Gastroesophageal sphincter (tissue), 4 donors: ENCODE measurements around the gene BOLA1. TPM values are rescaled to one million over a fixed set of nuclear protein-coding genes. Genes with fewer than 3 reads are reported as not detected.
A peak's percentile ranks its signal among the peaks of the same experiment; 100 is the strongest.
"Not testable (repeated sequence)": the region's sequence is repeated elsewhere in the genome, so short reads cannot be mapped to it uniquely, and the experiment has no call there.

Experiments used
- ATAC-seq: fragments of 150-250 bp; one replicate; pipeline ENCODE4 v1.9.1; 2016; ENCODE audit warnings: mild to moderate bottlenecking, moderate library complexity
- H3K27ac ChIP-seq, 4 donors: fragments of 200-600 bp; sonication (generic) in 3 of 4; 1 replicate in 3 of 4; 2 replicates in 1 of 4; pipeline ENCODE4 v1.5.1; 2016 to 2019
- H3K27me3 ChIP-seq: fragments of 200-600 bp; sonication (generic); one replicate; pipeline ENCODE4 v1.5.1; 2019
- H3K36me3 ChIP-seq, 2 donors: fragments of 200-600 bp; sonication (generic); one replicate each; pipeline ENCODE4 v1.5.1; 2019; ENCODE audit warnings: control low read depth in 1 of 2
- H3K4me1 ChIP-seq, 3 donors: fragments of 200-600 bp; sonication (generic); 1 replicate in 2 of 3; 2 replicates in 1 of 3; pipeline ENCODE4 v1.5.1; 2016 to 2019; ENCODE audit warnings: control low read depth in 2 of 3
- H3K4me3 ChIP-seq, 2 donors: fragments of 200-600 bp; sonication (generic); one replicate each; pipeline ENCODE4 v1.5.1; 2019; ENCODE audit warnings: mild to moderate bottlenecking in 1 of 2, moderate library complexity in 1 of 2
- H3K9me3 ChIP-seq, 3 donors: fragments of 200-600 bp; sonication (generic); one replicate each; pipeline ENCODE4 v1.5.1; 2017 to 2019; ENCODE audit warnings: control low read depth in 2 of 3
- CTCF ChIP-seq, 4 experiments: fragments of 200-600 bp in 2 of 4; fragments of 450-650 bp in 2 of 4; sonication (generic) in 1 of 4; IDR thresholded peaks; one replicate each; pipeline ENCODE4 v1.5.1; 2017 to 2019; ENCODE audit warnings: antibody characterized with exemption in 4 of 4, mild to moderate bottlenecking in 2 of 4, moderate library complexity in 2 of 4
- EP300 ChIP-seq: sonication (generic); formaldehyde crosslinking; IDR thresholded peaks from one replicate; pipeline ENCODE4 v1.6.1; 2017; ENCODE audit warnings: antibody characterized with exemption, mild to moderate bottlenecking
- POLR2A ChIP-seq, 2 donors: fragments of 450-650 bp; IDR thresholded peaks; one replicate each; pipeline ENCODE4 v1.6.1; 2017; ENCODE audit warnings: antibody characterized with exemption in 2 of 2, mild to moderate bottlenecking in 2 of 2, moderate library complexity in 1 of 2
- POLR2AphosphoS5 ChIP-seq: sonication (generic); formaldehyde crosslinking; IDR thresholded peaks from one replicate; pipeline ENCODE4 v1.6.1; 2017; ENCODE audit warnings: antibody characterized with exemption
- WGBS, 2 donors: methylation state at CpG; one replicate each; pipeline ENCODE4 v1.1.5; 2018; ENCODE audit warnings: low coverage in 1 of 2; 5-methylcytosine and 5-hydroxymethylcytosine counted together
- total RNA-seq, 4 donors: library from RNA; depleted of rRNA; stranded (reverse); fragments of >200 nt; gene quantifications; one replicate each; pipeline ENCODE4 v1.1.0, GENCODE V29; 2016

BOLA1 gene
- total RNA-seq, 4 donors from 2014 or later, result 23.9 to 46.2 (median 30.5) TPM

- Histone ChIP-seq H3K36me3 (peaks cover 0 to 21% of the 10 kb centered on the region in 2 donors), H3K9me3 (no peaks in the 10 kb centered on the region), H3K4me1 (peaks cover 3 to 57% (median 16%) of the 10 kb centered on the region in 3 donors), H3K27me3 (no peaks in the 10 kb centered on the region), H3K4me3 (peak within 1 kb of the TSS; percentile 57 to 91), H3K27ac (peak within 1 kb of the TSS; percentile 69 to 87 (median 80))
- ATAC-seq, result peak; percentile 39
- WGBS, 2 donors, result 6 to 14% methylated on average over 10 to 12 of the region's 18 CpGs
- TF ChIP-seq POLR2AphosphoS5, result no peak
Observed at GRCh38 chr1:149936170-149936991, 37.0 kb downstream of the BOLA1 start, which contains the start of gene MTMR11. MTMR11 (minus strand) TSS chr1:149936879; CDS start chr1:149936647, 232 bp downstream.

- H3K27me3 ChIP-seq, result no peaks in the 10 kb centered on the region
- ATAC-seq, result no peak
- peaks cover 0 to 14% of the 10 kb centered on the region in 2 donors for H3K36me3 ChIP-seq
- peak overlapping the region; percentile 57 to 91 for H3K4me3 ChIP-seq
- no peaks in the 10 kb centered on the region for H3K9me3 ChIP-seq
- peak overlapping the region; percentile 69 to 87 (median 80) for H3K27ac ChIP-seq
- WGBS, 2 donors, result 0 to 13% methylated on average over 2 to 8 of the region's 8 CpGs
- TF ChIP-seq CTCF (IDR thresholded peaks at IDR 0.05) (peak in 1 of 4 experiments; percentile 21), POLR2A (IDR thresholded peaks at IDR 0.05) (no peak)
- peaks cover 3 to 62% (median 16%) of the 10 kb centered on the region in 3 donors for H3K4me1 ChIP-seq
Observed at GRCh38 chr1:149936992-149937705, 37.8 kb downstream of the BOLA1 start.

GRCh38 chr1:149937759-149938158 is 38.4 kb downstream of the BOLA1 start:
- TF ChIP-seq CTCF (IDR thresholded peaks at IDR 0.05), result no peak
- no peak for TF ChIP-seq POLR2A (IDR thresholded peaks at IDR 0.05)
- TF ChIP-seq EP300, result no peak
- TF ChIP-seq POLR2AphosphoS5, result no peak
- ATAC-seq, result no peak
- H3K27ac ChIP-seq, result peak overlapping the region; percentile 14 to 87 (median 66)
- no peaks in the 10 kb centered on the region for H3K27me3 ChIP-seq
- peaks cover 3 to 64% (median 16%) of the 10 kb centered on the region in 3 donors for H3K4me1 ChIP-seq
- H3K4me3 ChIP-seq, result no peak overlapping the region
- H3K9me3 ChIP-seq, result no peaks in the 10 kb centered on the region
- H3K36me3 ChIP-seq, result peaks cover 0 to 8% of the 10 kb centered on the region in 2 donors

- H3K36me3 ChIP-seq, ATAC-seq, H3K9me3 ChIP-seq, H3K27me3 ChIP-seq: not testable (repeated sequence)
- 25 to 46% methylated on average over 2 to 10 of the region's 13 CpGs for WGBS, 2 donors
- Histone ChIP-seq H3K27ac (peak overlapping the region; percentile 73 to 87 (median 84)), H3K4me1 (peaks cover 3 to 64% (median 16%) of the 10 kb centered on the region in 3 donors), H3K4me3 (peak overlapping the region; percentile 34 to 40)
Observed at GRCh38 chr1:149938668-149939003, 39.3 kb downstream of the BOLA1 start.

- Histone ChIP-seq H3K4me1 (peaks cover 3 to 52% (median 15%) of the 10 kb centered on the region in 3 donors), H3K27ac (peak overlapping the region in 2 of 4 donors; percentile 81 to 87), H3K36me3 (peaks cover 0 to 21% of the 10 kb centered on the region in 2 donors), H3K9me3 (no peaks in the 10 kb centered on the region), H3K27me3 (no peaks in the 10 kb centered on the region), H3K4me3 (no peak overlapping the region)
- 94 to 100% methylated on average over 2 to 3 of the region's 3 CpGs for WGBS, 2 donors
- no peak for TF ChIP-seq CTCF (IDR thresholded peaks at IDR 0.05)
- TF ChIP-seq POLR2A (IDR thresholded peaks at IDR 0.05), result no peak
- TF ChIP-seq EP300, result no peak
- no peak for TF ChIP-seq POLR2AphosphoS5
- no peak for ATAC-seq
Observed at GRCh38 chr1:149940427-149940826, 41.1 kb downstream of the BOLA1 start.
